ENCODE results near the gene IQCC. TPM values are rescaled to one million over a fixed set of nuclear protein-coding genes. Genes with fewer than 3 reads are reported as not detected.

The IQCC gene
- total RNA-seq, 1 donor from 2014 or later: 6.4 TPM

DNA sequence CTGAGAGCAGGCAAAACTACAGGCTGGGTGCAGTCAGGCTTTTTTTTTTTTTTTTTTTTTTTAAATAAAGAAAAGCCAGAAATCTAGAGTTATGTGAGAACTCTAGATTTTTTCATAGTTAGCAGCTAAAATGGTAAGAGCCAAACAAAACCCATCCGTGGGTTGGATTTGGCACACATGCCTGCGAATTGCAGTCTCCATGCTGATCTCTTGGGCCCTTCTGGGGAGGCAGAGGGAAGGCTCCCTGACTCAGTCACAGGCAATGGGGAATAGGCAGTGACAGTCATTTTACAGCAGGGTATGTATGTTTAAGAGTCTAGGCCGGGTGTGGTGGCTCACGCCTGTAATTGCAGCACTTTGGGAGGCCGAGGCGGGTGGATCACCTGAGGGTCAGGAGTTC, 23.4 kb upstream of the IQCC start:
- Mint-ChIP-seq H3K27me3 (no peaks in the 10 kb centered on the region), H3K27ac (peak overlapping the region; percentile 58), H3K4me1 (peaks cover 54% of the 10 kb centered on the region), H3K36me3 (ENCODE audit: low read depth) (peaks cover 58% of the 10 kb centered on the region), H3K9me3 (no peaks in the 10 kb centered on the region), H3K4me3 (peak overlapping the region; percentile 98)
- DNase-seq: no peak
- intact Hi-C loops (cut with micrococcal nuclease): loop anchor here (5.0 kb wide), 3 partner anchors 35 to 170 kb away; partner anchors contain the start of genes KHDRBS1 and LCK

DNA sequence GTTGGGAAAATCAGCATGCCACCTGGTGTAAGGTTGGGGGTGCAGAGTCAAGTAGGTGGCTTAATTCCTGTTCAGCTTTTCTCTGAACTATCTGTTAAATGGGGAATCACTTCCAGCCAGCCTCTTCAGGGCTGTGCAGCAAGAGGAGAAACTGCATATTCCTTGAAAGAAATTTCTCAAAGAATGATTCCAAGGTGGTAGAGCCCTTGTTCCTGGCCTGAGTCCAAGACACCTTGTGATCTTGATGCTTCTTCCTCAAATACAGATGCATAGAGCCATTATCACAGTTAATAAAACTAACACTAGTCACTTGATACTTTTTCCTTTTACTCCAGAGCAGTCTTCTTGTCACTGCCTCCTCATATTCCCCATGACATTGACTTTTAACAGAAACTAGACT, 20.8 kb upstream of the IQCC start:
- Mint-ChIP-seq H3K4me1 (peaks cover 49% of the 10 kb centered on the region), H3K4me3 (peak overlapping the region; percentile 71), H3K27ac (peak overlapping the region; percentile 65), H3K9me3 (no peaks in the 10 kb centered on the region), H3K36me3 (ENCODE audit: low read depth) (peaks cover 75% of the 10 kb centered on the region), H3K27me3 (no peaks in the 10 kb centered on the region)
- intact Hi-C loops (cut with micrococcal nuclease): loop anchor here (5.0 kb wide), 3 partner anchors 37 to 172 kb away; partner anchors contain the start of genes KHDRBS1 and LCK
- no peak for DNase-seq

DNA sequence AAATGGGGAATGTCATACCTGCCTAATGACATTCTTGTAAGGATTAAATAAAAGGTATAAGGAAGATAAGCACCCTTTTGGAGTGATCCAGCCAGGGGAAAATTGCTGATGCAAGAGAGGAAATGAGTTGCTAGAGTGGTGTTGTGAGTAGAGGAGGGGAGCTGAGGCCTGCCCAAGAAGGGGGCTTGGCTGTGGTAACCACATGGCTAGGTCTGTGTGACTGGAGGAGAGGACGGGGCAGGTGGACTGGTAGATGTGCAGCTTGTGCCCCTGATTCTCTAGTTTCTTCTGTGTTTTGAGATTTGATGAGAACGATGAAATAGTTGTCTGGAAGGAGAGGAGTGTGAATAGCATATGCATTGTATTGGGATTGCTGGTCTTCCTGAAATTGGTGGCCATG, 19.4 kb upstream of the IQCC start:
- H3K4me1 Mint-ChIP-seq: peaks cover 46% of the 10 kb centered on the region
- H3K36me3 Mint-ChIP-seq (ENCODE audit: low read depth): peaks cover 72% of the 10 kb centered on the region
- no peaks in the 10 kb centered on the region for H3K9me3 Mint-ChIP-seq
- H3K27ac Mint-ChIP-seq: peak overlapping the region; percentile 85
- intact Hi-C loops (cut with micrococcal nuclease): no loop called here
- H3K27me3 Mint-ChIP-seq: no peaks in the 10 kb centered on the region
- H3K4me3 Mint-ChIP-seq: peak overlapping the region; percentile 68
- DNase-seq: no peak

DNA sequence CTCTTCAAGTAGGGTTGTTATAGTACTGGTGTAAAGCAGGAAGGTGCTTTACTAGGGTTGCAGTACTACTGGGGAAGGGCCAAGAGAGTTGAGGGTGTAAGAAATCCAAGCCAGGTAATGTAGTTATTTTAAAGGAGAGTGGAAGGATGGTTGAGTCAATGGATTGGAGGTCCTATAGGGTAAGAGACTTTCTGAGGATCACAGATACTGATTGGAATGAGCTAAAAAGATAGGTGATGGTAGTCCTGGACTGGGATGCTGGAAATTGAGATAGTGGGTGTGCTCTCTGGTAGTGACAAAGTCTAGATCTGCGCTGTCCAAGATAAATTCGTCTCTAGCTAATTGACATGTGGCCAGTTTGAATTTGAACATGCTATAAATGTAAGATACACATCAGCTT, 19.0 kb upstream of the IQCC start:
- no peak for DNase-seq
- no peaks in the 10 kb centered on the region for H3K9me3 Mint-ChIP-seq
- H3K27ac Mint-ChIP-seq: peak overlapping the region; percentile 85
- H3K4me1 Mint-ChIP-seq: peaks cover 42% of the 10 kb centered on the region
- intact Hi-C loops (cut with micrococcal nuclease): no loop called here
- H3K36me3 Mint-ChIP-seq (ENCODE audit: low read depth): peaks cover 72% of the 10 kb centered on the region
- H3K4me3 Mint-ChIP-seq: peak overlapping the region; percentile 68
- H3K27me3 Mint-ChIP-seq: no peaks in the 10 kb centered on the region

DNA sequence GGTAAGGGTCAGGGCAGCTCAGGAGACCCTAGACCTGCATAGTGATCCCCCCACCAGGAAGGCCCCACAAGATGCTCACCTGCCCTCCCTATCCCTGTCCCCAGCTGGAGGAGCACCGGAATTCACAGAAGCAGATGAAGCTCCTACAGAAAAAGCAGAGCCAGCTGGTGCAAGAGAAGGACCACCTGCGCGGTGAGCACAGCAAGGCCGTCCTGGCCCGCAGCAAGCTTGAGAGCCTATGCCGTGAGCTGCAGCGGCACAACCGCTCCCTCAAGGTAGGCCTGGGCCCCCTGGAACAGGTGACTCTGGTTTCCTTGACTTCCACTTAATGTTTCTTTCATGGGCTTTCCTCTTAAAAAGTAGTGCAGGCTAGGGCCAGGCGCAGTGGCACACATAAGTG, 17.6 kb upstream of the IQCC start:
- H3K4me3 Mint-ChIP-seq: no peak overlapping the region
- H3K4me1 Mint-ChIP-seq: peaks cover 38% of the 10 kb centered on the region
- DNase-seq: no peak
- H3K9me3 Mint-ChIP-seq: no peaks in the 10 kb centered on the region
- H3K27ac Mint-ChIP-seq: no peak overlapping the region
- H3K27me3 Mint-ChIP-seq: no peaks in the 10 kb centered on the region
- intact Hi-C loops (cut with micrococcal nuclease): no loop called here
- H3K36me3 Mint-ChIP-seq (ENCODE audit: low read depth): peaks cover 75% of the 10 kb centered on the region

DNA sequence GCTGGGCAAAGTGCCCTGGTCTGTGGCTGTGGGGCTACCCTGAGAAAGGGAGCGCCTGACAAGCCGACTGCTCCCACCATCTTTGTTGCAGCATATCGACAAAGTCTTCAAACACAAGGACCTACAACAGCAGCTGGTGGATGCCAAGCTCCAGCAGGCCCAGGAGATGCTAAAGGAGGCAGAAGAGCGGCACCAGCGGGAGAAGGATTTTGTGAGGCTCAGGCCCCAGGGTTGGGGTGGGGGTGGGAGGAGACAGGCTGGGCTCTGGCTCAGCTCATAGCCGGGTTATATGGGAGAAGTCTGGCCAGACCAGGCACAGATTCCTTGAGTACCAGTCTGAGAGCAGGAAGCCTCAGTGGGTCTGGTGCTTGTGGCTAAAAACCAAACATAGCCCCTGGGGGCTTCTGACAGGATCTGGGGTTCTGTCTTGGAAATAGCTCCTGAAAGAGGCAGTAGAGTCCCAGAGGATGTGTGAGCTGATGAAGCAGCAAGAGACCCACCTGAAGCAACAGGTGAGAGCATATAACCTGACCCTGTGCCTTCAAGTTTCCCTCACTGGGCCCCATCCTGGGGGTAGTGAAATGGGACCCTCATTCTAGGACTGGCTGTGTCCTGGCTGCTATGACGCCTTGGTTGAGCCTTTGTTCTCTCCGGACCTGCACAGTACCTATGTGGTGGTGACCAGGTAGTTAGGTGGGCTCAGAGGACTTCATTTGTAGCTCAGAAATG, 13.1 kb upstream of the IQCC start:
- Mint-ChIP-seq H3K36me3 (ENCODE audit: low read depth) (peaks cover 86% of the 10 kb centered on the region), H3K4me1 (peaks cover 51% of the 10 kb centered on the region), H3K9me3 (no peaks in the 10 kb centered on the region), H3K27ac (no peak overlapping the region), H3K4me3 (no peak overlapping the region), H3K27me3 (no peaks in the 10 kb centered on the region)
- no peak for DNase-seq
- intact Hi-C loops (cut with micrococcal nuclease): no loop called here

DNA sequence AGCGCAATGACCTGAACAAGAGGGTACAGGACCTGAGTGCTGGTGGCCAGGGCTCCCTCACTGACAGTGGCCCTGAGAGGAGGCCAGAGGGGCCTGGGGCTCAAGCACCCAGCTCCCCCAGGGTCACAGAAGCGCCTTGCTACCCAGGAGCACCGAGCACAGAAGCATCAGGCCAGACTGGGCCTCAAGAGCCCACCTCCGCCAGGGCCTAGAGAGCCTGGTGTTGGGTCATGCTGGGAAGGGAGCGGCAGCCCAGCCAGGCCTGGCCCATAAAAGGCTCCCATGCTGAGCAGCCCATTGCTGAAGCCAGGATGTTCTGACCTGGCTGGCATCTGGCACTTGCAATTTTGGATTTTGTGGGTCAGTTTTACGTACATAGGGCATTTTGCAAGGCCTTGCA, 10.5 kb upstream of the IQCC start:
- Mint-ChIP-seq H3K4me3 (peak overlapping the region; percentile 12), H3K27me3 (no peaks in the 10 kb centered on the region), H3K27ac (no peak overlapping the region), H3K9me3 (no peaks in the 10 kb centered on the region), H3K36me3 (ENCODE audit: low read depth) (peaks cover 73% of the 10 kb centered on the region), H3K4me1 (peaks cover 64% of the 10 kb centered on the region)
- intact Hi-C loops (cut with micrococcal nuclease): no loop called here
- no peak for DNase-seq

DNA sequence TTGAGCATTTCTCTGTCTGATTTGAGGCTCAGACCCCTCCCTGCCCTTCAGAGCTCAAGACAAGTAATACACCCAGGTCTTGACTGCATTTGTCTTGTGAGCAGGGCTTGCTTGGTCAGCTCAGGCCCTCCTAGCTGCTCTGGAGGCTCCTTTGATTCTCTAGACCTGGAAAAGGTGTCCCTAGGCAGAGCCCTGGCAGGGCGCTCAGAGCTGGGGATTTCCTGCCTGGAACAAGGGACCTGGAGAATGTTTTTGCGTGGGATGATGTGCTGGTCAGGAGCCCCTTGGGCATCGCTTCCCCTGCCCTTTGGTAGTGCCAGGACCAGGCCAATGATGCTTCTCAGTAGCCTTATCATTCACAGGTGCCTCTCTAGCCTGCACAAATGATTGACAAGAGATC, 9.9 kb upstream of the IQCC start:
- peak overlapping the region; percentile 51 for H3K4me3 Mint-ChIP-seq
- H3K9me3 Mint-ChIP-seq: no peaks in the 10 kb centered on the region
- H3K4me1 Mint-ChIP-seq: peaks cover 69% of the 10 kb centered on the region
- intact Hi-C loops (cut with micrococcal nuclease): no loop called here
- DNase-seq: no peak
- peaks cover 72% of the 10 kb centered on the region for H3K36me3 Mint-ChIP-seq (ENCODE audit: low read depth)
- no peaks in the 10 kb centered on the region for H3K27me3 Mint-ChIP-seq
- no peak overlapping the region for H3K27ac Mint-ChIP-seq

DNA sequence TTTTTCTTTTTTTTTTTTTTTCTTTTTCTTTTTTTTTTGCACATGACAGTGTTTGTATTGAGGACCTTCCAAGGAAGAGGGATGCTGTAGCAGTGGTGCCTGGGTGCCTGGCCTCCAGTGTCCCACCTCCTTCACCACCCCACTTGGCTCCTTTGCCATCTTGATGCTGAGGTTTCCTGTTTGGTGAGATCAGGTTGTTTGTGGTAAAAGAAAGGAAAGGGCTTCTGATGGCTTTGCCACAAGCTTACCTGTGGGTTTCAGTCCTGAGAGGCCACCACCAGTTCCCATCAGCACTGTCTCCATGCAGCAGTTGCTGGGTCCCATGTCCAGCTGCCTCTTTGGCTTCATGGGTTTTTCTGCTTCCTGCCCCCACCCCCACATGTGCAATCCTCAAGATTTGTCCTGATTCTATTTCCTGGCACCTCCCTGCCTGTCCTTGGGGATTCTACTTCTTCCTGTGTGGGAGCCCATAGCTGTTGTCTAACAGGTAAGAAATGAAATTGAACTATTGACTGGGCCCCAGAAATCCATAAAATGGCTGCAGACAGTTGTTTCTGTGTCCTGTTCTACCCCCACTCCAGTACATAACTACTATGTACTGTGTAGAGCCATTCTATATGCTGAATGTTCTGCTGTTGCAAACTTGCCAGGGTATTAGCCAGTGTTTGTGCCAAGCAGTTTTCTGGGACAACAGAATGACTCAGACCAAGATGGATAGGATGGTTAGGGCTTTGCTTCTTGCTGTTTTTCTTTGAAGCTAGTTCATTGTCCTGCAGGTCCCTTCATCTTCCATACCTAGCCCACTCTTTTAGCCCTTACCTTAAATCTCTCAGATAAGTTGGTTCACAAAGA, 9.3 kb upstream of the IQCC start:
- intact Hi-C loops (cut with micrococcal nuclease): no loop called here
- DNase-seq: peak; percentile 78
- Mint-ChIP-seq H3K27ac (peak overlapping the region; percentile 78), H3K4me1 (peaks cover 69% of the 10 kb centered on the region), H3K27me3 (no peaks in the 10 kb centered on the region), H3K9me3 (no peaks in the 10 kb centered on the region), H3K4me3 (peak overlapping the region; percentile 51), H3K36me3 (ENCODE audit: low read depth) (peaks cover 69% of the 10 kb centered on the region)

DNA sequence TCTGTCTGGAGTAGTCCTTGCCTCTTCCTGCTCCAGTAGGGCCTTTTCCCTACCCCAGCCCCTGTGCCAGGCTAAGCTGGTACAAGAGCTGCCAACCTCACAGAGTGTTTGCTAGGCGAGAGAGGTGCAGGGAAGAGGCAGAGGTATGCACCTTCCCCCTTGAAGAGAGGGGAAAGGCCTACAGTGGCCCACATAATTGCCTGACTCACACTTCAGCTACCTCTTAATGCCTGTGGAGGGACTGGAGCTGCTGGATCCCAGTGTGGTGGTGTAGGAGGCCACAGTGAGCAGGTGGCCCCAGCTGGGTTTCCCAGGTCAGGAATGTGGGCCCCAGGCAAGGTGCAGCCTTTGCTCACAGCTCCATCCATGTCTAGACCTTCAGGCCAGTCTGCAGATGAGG, 8.4 kb upstream of the IQCC start:
- Mint-ChIP-seq H3K27me3 (no peaks in the 10 kb centered on the region), H3K36me3 (ENCODE audit: low read depth) (peaks cover 66% of the 10 kb centered on the region), H3K4me1 (peaks cover 73% of the 10 kb centered on the region), H3K4me3 (peak overlapping the region; percentile 18), H3K9me3 (no peaks in the 10 kb centered on the region), H3K27ac (peak overlapping the region; percentile 45)
- intact Hi-C loops (cut with micrococcal nuclease): no loop called here
- DNase-seq: no peak

DNA sequence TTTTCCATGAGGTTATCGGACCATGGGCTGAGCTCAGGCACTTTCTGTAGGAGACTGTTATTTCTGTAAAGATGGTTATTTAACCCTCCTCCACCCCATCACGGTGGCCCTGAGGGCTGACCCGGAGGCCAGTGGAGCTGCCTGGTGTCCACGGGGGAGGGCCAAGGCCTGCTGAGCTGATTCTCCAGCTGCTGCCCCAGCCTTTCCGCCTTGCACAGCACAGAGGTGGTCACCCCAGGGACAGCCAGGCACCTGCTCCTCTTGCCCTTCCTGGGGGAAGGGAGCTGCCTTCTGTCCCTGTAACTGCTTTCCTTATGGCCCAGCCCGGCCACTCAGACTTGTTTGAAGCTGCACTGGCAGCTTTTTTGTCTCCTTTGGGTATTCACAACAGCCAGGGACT, 7.6 kb upstream of the IQCC start:
- Mint-ChIP-seq H3K4me3 (no peak overlapping the region), H3K36me3 (ENCODE audit: low read depth) (peaks cover 59% of the 10 kb centered on the region), H3K27me3 (no peaks in the 10 kb centered on the region), H3K27ac (peak overlapping the region; percentile 61), H3K9me3 (no peaks in the 10 kb centered on the region), H3K4me1 (peaks cover 76% of the 10 kb centered on the region)
- intact Hi-C loops (cut with micrococcal nuclease): no loop called here
- no peak for DNase-seq

DNA sequence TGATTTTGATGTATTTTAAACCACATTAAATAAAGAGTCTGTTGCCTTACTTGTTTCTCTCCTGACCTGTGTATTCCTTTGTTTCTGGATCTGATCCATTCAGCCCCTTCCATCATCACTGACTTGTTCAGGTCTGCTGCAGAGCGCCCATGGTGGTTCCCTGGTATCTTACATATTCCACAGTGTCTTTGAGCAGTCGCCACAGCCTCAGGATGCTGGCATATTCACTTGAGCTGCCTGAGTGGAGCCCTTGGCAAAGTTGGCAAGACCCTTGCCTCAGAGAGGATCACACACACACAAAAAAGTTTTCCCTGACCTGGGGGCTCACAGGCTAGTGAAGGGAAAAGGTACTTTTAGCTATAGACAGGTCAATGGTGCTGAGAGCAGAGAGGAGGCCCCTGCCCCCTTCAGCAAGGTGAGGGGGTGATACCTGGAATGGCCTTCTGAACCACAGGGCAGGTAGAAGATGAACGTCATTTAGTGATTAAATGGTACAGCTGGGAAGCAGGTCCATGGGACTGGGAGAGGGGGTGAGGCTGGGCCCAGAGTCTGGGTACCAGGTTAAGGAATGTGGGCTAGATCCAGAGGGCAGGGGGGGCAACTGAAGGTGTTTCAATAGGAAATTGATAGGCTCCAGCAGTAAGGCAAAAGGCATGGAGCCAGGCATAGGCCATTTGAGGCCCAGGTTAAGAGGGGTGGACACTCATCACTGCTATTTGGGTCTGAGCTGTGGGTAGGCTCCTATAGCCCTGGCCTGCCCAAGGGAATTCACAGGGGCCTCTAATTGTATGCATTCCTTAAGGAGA, 7.0 kb upstream of the IQCC start:
- H3K4me3 Mint-ChIP-seq: no peak overlapping the region
- peaks cover 73% of the 10 kb centered on the region for H3K4me1 Mint-ChIP-seq
- intact Hi-C loops (cut with micrococcal nuclease): no loop called here
- no peak for DNase-seq
- peaks cover 56% of the 10 kb centered on the region for H3K36me3 Mint-ChIP-seq (ENCODE audit: low read depth)
- no peaks in the 10 kb centered on the region for H3K27me3 Mint-ChIP-seq
- H3K27ac Mint-ChIP-seq: peak overlapping the region; percentile 61
- no peaks in the 10 kb centered on the region for H3K9me3 Mint-ChIP-seq

DNA sequence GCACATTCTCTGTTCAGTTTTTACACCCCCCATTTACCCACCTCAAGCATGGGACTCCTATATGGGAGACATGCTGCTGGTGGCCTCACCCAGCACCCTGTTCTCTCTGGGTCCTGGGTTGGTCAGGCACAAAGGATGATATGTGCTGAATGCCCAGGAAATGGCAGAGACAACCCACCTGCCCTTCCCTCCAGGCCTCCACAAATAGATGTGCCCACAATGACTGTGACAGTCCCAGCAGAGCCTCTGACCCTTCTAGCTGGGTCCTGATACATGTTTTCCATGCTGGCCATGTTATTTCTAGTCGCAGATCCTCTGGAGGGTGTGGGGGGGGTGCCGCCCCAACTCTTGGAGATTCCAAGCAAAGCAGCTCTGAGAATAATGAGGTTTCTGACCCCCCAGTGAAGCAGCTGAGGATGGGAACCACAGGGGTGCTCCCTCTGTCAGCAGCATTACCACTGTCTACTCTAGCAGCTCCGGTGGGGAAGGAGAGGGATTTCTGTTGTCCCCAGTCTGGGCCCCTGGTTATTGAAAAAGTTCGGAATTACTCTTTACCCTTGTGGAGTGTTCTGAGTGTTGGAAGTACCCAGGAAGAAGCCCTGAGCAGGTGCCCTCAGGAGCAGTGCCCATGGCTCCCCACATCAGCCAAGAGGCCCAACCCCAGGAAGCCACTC, 6.3 kb upstream of the IQCC start:
- intact Hi-C loops (cut with micrococcal nuclease): no loop called here
- H3K27ac Mint-ChIP-seq: no peak overlapping the region
- peak overlapping the region; percentile 90 for H3K4me3 Mint-ChIP-seq
- DNase-seq: peak; percentile 59
- peaks cover 55% of the 10 kb centered on the region for H3K36me3 Mint-ChIP-seq (ENCODE audit: low read depth)
- peaks cover 73% of the 10 kb centered on the region for H3K4me1 Mint-ChIP-seq
- no peaks in the 10 kb centered on the region for H3K27me3 Mint-ChIP-seq
- H3K9me3 Mint-ChIP-seq: no peaks in the 10 kb centered on the region
